DMS153 treated with DMSO at 0.1 percent for 48 hours (cell line): Measurements from ENCODE around the gene LSP1.
"Not testable (repeated sequence)": the region's sequence is repeated elsewhere in the genome, so short reads cannot be mapped to it uniquely, and the experiment has no call there.

Experiments used
- DNase-seq: peaks from one replicate; lab custom pipeline; 2025; ENCODE audit not compliant: unreplicated experiment; lab: John Stamatoyannopoulos, UW

Gene LSP1

GRCh38 chr11:1875093-1875850 lies 22.4 kb downstream of the LSP1 start:
- no peak for DNase-seq

GRCh38 chr11:1875851-1876301 lies 23.0 kb downstream of the LSP1 start:
- DNase-seq: not testable (repeated sequence)

DNA sequence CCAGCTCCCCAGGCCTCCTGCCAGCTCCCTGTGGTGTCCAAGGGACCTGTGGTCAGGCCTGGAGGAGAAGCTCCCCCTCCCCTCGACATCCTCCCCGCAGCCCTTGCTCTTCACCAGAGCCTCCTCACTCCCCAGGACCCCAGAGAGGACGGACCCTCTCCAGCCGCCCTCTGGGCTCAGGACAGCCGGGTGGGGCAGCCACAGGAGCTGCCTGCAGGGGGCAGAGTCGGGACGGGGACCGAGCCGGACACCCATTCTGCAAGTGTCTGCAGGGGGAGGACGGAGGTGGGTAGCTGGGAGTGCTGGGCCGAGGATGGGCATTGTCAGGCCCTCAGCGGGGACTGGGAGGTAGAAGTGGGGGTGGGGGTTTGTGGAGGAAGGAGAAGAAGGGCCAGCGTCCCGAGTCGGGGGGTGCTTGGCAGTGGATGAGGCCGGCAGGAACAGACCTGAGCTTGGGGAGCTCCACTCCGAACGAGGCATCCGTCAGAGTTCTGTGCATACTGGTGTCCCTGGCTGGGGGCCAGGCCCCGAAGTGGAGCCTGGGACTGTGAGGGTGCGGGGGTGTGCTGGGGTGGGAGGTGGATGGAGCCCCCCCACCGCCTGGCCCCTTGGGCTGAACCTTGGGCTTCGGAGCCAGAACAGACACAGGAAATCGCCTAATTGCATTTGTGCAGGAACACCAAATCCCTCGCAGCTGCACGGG lies 23.6 kb downstream of the LSP1 start:
- no peak for DNase-seq

- DNase-seq: peak; percentile 46
Observed at GRCh38 chr11:1877211-1878136, 24.6 kb downstream of the LSP1 start.

GRCh38 chr11:1878137-1879031 lies 25.5 kb downstream of the LSP1 start:
- no peak for DNase-seq

DNA sequence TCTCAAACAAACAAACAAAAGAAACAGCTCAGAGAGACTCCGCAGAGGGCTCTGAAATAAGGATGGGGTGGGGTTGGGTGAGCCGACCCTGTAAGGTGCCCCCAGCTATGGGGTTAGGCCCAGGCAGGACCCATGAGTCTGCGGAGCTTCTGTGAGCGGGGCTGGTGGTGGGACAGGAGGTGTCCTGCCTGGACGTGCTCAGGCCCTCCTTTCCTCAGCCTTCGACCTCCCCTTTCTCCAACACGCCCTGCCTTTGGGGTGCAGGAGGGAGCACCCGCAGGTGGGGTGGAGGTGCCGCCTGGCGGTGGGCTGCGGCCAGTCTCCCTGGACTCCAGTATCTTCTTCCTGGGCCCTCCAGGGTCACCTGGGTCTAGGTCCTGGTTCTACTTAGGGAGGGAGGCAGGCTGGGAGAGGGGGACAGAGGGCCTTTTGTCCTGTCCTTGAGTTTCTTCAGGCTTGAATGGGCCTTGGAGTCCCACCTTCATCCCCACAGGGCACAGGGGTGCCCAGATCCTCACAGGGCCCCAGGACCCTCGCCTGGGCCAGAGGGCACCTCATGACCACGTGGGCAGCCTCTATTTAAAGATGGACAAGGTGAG lies 26.6 kb downstream of the LSP1 start:
- DNase-seq: no peak

DNA sequence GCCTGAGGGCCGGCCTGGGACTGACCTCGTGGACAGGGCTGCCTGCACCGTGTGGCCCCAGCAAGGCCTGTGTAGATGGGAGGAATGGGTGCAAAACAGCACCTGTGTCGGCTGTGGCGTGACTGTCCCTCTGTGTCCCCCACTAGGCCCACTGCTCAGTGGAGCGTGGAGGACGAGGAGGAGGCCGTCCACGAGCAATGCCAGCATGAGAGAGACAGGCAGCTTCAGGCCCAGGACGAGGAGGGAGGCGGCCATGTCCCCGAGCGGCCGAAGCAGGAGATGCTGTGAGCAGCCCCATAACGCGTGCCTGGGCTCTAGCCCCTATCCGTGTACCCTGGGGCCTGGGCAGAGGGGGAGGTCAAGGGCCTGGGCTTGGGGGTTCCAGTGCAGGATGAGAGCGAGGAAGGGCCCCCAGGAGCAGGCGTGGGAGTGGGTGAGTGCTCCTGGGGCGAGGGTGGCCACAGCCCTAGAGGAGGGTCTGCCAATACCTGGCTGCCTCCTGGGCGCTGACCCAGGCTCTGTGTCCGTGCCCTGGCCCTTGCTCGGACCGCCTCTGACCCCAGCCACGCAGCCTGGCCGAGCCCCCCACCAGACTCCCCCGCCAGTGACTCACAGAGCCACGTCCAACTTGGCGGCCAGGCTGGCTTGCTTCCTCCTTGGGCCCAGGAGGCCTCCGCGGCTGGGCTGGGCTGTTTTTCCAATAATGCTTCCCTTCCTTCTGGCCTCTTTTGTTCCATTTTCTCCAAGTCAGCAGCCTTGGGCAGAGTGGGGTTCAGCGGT lies 27.2 kb downstream of the LSP1 start:
- DNase-seq: no peak

DNA sequence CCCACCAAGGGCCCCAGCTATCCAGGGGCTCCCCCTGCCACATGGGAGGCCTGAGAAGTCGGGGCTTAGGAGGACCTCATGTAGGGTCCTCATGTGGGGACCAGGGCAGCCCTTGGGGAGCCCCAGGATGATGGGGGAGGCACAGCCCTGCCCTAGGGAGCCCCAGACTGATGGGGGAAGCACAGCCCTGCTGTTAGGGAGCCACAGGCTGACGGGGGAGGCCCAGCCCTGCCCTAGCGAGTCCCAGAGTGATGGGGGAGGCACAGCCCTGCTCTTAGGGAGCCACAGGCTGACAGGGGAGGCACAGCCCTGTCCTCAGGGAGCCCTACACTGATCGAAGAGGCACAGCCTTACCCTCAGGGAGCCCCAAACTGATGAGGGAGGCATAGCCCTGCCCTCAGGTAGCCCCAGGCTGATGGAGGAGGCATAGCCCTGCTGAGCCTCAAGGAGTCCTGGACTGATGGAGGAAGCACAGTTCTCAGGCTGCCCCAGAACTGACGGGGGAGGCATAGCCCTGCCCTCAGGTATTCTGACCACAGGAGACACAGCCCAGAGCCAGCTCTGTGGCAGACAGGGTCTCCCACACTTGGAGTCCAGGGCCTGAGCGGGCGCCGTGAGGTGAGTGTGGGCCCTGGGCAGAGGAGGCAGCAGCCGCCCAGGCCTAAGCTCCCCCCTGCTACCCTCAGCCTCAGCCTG lies 28.0 kb downstream of the LSP1 start:
- no peak for DNase-seq

DNA sequence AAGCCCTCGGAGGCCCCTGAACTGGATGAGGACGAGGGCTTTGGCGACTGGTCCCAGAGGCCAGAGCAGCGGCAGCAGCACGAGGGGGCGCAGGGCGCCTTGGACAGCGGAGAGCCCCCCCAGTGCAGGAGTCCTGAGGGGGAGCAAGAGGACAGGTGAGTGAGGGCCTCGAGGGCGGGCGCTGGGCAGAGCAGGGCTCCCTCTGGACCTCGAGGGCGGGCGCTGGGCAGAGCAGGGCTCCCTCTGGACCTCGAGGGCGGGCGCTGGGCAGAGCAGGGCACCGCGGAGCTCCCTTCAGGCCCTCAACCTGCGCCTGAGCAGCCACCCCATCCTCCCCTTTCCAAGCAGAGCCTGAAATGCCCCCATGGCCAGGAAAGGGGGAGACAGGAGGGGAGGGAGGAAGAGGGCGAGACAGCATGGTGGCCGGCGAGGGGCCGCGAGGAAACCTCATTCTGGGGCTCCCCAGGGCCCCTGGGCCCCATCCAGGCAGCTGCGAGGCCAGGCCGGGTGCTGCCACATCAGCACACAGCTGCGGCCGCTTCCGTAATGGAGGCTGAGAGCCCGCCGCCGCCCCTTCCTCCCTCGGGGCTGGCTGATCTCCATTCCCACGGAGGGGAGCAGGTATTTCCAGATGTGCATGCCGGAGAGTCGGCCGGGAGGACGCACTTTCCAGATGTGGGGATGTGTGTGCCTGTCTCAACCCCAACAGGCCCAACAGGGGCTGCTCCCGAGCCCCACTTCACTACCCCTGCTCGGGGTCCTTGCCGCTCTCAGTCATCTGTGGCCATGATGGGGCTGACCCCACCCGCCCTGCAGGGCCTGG lies 28.8 kb downstream of the LSP1 start:
- no peak for DNase-seq

DNA sequence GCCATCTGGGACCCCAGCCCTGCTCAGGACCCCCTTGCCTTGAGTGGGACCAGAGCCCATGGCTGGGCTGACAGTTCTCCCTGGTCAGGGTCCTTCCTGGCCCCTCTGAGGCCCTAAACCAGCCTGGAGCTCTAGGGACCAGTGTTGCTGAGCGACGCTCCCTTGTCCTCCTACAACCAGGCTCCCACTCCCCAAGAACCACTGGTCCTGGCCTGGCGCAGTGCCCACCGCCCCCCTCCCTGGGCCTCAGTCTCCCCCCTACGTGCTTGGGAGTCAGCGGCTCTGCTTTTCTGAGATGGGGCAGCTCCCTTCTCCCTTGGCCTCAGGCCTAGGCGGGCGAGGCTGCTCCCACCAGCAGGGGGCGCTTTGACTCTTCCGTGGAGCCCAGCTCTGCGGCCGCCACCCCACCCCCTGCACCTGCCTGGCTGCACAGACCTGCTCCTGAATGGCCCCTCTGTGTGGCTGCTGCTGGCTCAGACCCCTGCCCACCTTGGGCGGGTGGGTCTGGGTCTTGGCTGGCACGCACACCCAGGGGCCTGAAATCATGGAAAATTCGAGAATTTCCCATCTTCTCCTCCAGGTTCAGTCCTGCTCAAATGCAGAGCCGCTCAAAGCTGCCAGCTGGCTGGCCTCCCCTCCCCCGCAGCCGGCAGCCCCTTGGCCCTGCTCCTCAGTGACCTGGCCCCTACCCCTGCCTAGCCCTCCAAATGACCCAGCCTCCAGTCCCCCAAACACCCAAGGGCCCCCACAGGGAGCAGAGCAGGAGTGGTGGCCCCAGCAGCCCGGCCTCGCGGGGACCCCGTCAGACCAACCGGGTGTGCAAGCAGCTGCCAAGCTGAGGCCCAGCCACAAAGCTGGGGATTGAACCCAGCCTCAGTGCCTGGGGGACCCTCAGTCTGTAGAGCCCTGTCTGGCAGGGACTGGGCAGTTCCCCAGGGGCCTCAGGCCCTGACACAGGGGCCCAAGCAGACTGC lies 29.7 kb downstream of the LSP1 start:
- peak; percentile 53 for DNase-seq

DNA sequence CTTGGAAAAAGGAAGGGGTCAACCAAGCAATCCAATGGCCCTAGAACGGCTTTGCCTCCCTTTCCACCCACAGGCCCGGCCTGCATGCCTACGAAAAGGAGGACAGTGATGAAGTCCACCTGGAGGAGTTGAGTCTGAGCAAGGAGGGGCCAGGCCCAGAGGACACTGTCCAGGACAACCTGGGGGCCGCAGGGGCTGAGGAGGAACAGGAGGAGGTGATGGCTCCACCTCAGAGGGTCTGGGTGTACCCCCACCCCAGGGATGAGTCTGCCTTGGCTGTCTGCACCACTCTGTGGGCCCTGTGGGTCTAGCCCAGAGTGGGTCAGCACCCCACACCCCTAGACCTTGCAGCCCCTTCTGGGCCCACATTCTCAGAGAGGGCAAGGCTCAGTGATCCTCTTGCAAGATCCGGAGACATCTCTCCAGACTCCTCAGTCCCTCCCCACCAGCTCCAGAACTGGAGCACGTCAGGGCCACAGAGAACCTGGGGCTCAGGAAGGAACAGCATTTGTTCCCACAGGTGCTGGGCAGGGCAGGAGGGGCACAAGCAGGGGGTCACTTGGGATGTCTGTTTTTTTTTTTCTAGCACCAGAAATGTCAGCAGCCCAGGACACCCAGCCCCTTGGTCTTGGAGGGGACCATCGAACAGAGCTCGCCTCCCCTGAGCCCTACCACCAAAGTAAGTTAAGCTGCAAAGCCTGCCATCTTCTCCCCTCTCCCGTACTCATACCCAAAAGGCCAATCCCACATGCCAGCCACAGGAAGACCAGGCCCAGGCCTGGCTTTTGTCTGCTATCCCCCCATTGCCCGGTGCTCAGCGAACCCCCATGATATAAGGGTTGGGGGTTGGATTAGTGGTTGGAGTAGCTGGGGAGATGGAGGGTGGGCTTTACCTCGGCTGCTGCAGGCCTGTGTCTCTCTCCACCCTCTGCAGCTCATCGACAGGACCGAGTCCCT lies 30.7 kb downstream of the LSP1 start:
- DNase-seq: no peak

GRCh38 chr11:1884303-1884700 lies 31.4 kb downstream of the LSP1 start:
- no peak for DNase-seq

GRCh38 chr11:1886551-1886950 lies 33.7 kb downstream of the LSP1 start:
- DNase-seq: not testable (repeated sequence)

- DNase-seq: no peak
Observed at GRCh38 chr11:1887451-1888346, 34.8 kb downstream of the LSP1 start.
